H1 (cell line): ENCODE data around the gene ZNF350. TPM values are rescaled to one million over a fixed set of nuclear protein-coding genes. Genes with fewer than 3 reads are reported as not detected.

Experiments
- CTCF ChIA-PET: fragments of 300-600 bp; sonication (Branson Sonifier 250); formaldehyde crosslinking; loops from one replicate; lab custom pipeline; 2021; ENCODE audit not compliant: partially characterized antibody; lab: Charles Lee
- POLR2A ChIA-PET: fragments of 300-600 bp; sonication (Branson Sonifier 250); formaldehyde crosslinking; loops from one replicate; lab custom pipeline; 2021; ENCODE audit warnings: inconsistent platforms; ENCODE audit not compliant: partially characterized antibody; lab: Charles Lee
- DNase-seq, 2 experiments: peaks; one replicate each; pipeline versions ENCODE4 v3.0.0 to v3.0.0-alpha.2; 2010 to 2022; ENCODE audit warnings: low spot score in 2 of 2, low read depth in 1 of 2, mixed read lengths in 1 of 2
- FAIRE-seq: peaks from 2 replicates; lab custom pipeline; 2011; peaks lifted over from hg19 to GRCh38; lab: Jason Lieb, UNC
- H2AFZ ChIP-seq: 2 replicates; pipeline ENCODE4 v1.8.1; 2012; ENCODE audit warnings: low read length, inconsistent platforms
- H2AK5ac ChIP-seq: 2 replicates; pipeline ENCODE4 v1.6.1; 2013; ENCODE audit warnings: low read depth, low read length
- H2BK120ac ChIP-seq: replicated peaks from 2 replicates; pipeline ENCODE3; 2013; ENCODE audit warnings: low read depth, low read length, inconsistent platforms
- H2BK12ac ChIP-seq: 2 replicates; pipeline ENCODE4 v1.6.1; 2013; ENCODE audit warnings: low read depth, low read length
- H2BK15ac ChIP-seq: 2 replicates; pipeline ENCODE4 v1.6.1; 2013; ENCODE audit warnings: low read length
- H2BK20ac ChIP-seq: 2 replicates; pipeline ENCODE4 v1.6.1; 2013; ENCODE audit warnings: low read length
- H2BK5ac ChIP-seq: 2 replicates; pipeline ENCODE4 v1.6.1; 2013; ENCODE audit warnings: low read depth, low read length
- H3K14ac ChIP-seq: 2 replicates; pipeline ENCODE4 v1.6.1; 2013; ENCODE audit warnings: inconsistent platforms; ENCODE audit not compliant: insufficient read length
- H3K18ac ChIP-seq: 2 replicates; pipeline ENCODE4 v1.6.1; 2013; ENCODE audit warnings: low read length; ENCODE audit errors: extremely low read depth
- H3K23ac ChIP-seq: 2 replicates; pipeline ENCODE4 v1.6.1; 2013; ENCODE audit warnings: inconsistent platforms; ENCODE audit not compliant: insufficient read length
- H3K23me2 ChIP-seq: 2 replicates; pipeline ENCODE4 v1.6.1; 2013; ENCODE audit warnings: low read depth, low read length
- H3K27ac ChIP-seq: 2 replicates; pipeline ENCODE4 v1.6.1; 2011; ENCODE audit warnings: low read depth, low read length, inconsistent platforms
- H3K27me3 ChIP-seq, 4 experiments: replicated peaks in 1 of 4; 1 replicate in 1 of 4; 2 replicates in 3 of 4; pipeline versions ENCODE4 v1.6.1 to v1.8.1; 2011 to 2013; ENCODE audit warnings: low read length in 3 of 4, mild to moderate bottlenecking in 3 of 4, inconsistent platforms in 2 of 4, mixed read lengths in 2 of 4, moderate library complexity in 1 of 4; ENCODE audit not compliant: control insufficient read depth in 3 of 4, insufficient read depth in 3 of 4; ENCODE audit errors: extremely low read depth in 1 of 4
- H3K36me3 ChIP-seq, 4 experiments: 2 replicates each; pipeline versions ENCODE4 v1.6.1 to v1.8.1; 2011 to 2013; ENCODE audit warnings: mild to moderate bottlenecking in 4 of 4, low read length in 3 of 4, moderate library complexity in 2 of 4, control low read depth in 1 of 4, inconsistent platforms in 1 of 4; ENCODE audit not compliant: insufficient read depth in 4 of 4, control insufficient read depth in 2 of 4
- H3K4ac ChIP-seq: replicated peaks from 2 replicates; pipeline ENCODE3; 2013; ENCODE audit warnings: low read length, low read depth, mixed read lengths, inconsistent platforms; ENCODE audit not compliant: insufficient read length
- H3K4me1 ChIP-seq, 4 experiments: replicated peaks in 1 of 4; 1 replicate in 1 of 4; 2 replicates in 3 of 4; pipeline versions ENCODE4 v1.6.1 to v1.8.1; 2011 to 2013; ENCODE audit warnings: low read length in 3 of 4, inconsistent platforms in 2 of 4, mixed read lengths in 1 of 4; ENCODE audit not compliant: insufficient read depth in 4 of 4, control insufficient read depth in 3 of 4
- H3K4me2 ChIP-seq, 2 experiments: 2 replicates each; pipeline versions ENCODE4 v1.6.1 to v1.8.1; 2011 to 2013; ENCODE audit warnings: low read depth in 2 of 2, low read length in 2 of 2, control low read depth in 1 of 2, inconsistent platforms in 1 of 2, mild to moderate bottlenecking in 1 of 2; ENCODE audit not compliant: insufficient read depth in 1 of 2
- H3K4me3 ChIP-seq, 4 experiments: fragments of 200-600, 300-600 bp in 1 of 4; sonication (generic), shearing (Covaris generic), sonication (Bioruptor Twin) in 1 of 4; 2 replicates each; pipeline versions ENCODE4 v1.5.1 to v1.8.1; 2011 to 2016; ENCODE audit warnings: low read length in 4 of 4, low read depth in 3 of 4, control low read depth in 2 of 4, inconsistent platforms in 2 of 4, mild to moderate bottlenecking in 2 of 4, mixed read lengths in 1 of 4, moderate library complexity in 1 of 4; ENCODE audit not compliant: insufficient read depth in 2 of 4; ENCODE audit errors: extremely low read depth in 1 of 4
- H3K56ac ChIP-seq: replicated peaks from 2 replicates; pipeline ENCODE3; 2013; ENCODE audit warnings: low read depth, mild to moderate bottlenecking, mixed read lengths, low read length, inconsistent platforms; ENCODE audit not compliant: insufficient read length
- H3K79me1 ChIP-seq: 2 replicates; pipeline ENCODE4 v1.6.1; 2013; ENCODE audit warnings: low read depth, low read length, control low read depth
- H3K79me2 ChIP-seq, 2 experiments: 2 replicates each; pipeline versions ENCODE4 v1.6.1 to v1.8.1; 2012 to 2013; ENCODE audit warnings: low read length in 2 of 2, mild to moderate bottlenecking in 2 of 2, inconsistent platforms in 1 of 2; ENCODE audit not compliant: insufficient read depth in 2 of 2, control insufficient read depth in 1 of 2
- H3K9ac ChIP-seq, 4 experiments: replicated peaks in 1 of 4; 1 replicate in 1 of 4; 2 replicates in 3 of 4; pipeline versions ENCODE4 v1.6.1 to v1.8.1; 2011 to 2013; ENCODE audit warnings: low read depth in 3 of 4, low read length in 3 of 4, control low read depth in 2 of 4, mild to moderate bottlenecking in 2 of 4, moderate library complexity in 2 of 4, inconsistent platforms in 1 of 4; ENCODE audit errors: extremely low read depth in 1 of 4
- H3K9me3 ChIP-seq, 2 experiments: 2 replicates each; pipeline versions ENCODE4 v1.6.1 to v1.8.1; 2012 to 2013; ENCODE audit warnings: mild to moderate bottlenecking in 2 of 2, moderate library complexity in 2 of 2, control low read depth in 1 of 2, inconsistent platforms in 1 of 2, low read depth in 1 of 2, low read length in 1 of 2, mixed read lengths in 1 of 2; ENCODE audit not compliant: insufficient read depth in 2 of 2
- H4K20me1 ChIP-seq, 2 experiments: replicated peaks in 1 of 2; 2 replicates each; pipeline versions ENCODE3 to v1.8.1; 2011 to 2013; ENCODE audit warnings: inconsistent platforms in 2 of 2, low read length in 2 of 2, mild to moderate bottlenecking in 1 of 2; ENCODE audit not compliant: insufficient read depth in 2 of 2, control insufficient read depth in 1 of 2
- H4K5ac ChIP-seq: 2 replicates; pipeline ENCODE4 v1.6.1; 2013; ENCODE audit warnings: low read length, low read depth, mixed read lengths, inconsistent platforms; ENCODE audit not compliant: insufficient read length
- H4K8ac ChIP-seq: 2 replicates; pipeline ENCODE4 v1.8.0; 2013; ENCODE audit warnings: mild to moderate bottlenecking, moderate library complexity, low read length, inconsistent platforms; ENCODE audit not compliant: insufficient read depth; ENCODE audit errors: extremely low read depth
- H4K91ac ChIP-seq: replicated peaks from 2 replicates; pipeline ENCODE3; 2013; ENCODE audit warnings: low read length, mixed read lengths, inconsistent platforms; ENCODE audit not compliant: insufficient read length
- ASH2L ChIP-seq: fragments of 200-600, 300-600 bp; sonication (generic); IDR thresholded peaks from one replicate; pipeline ENCODE4 v1.7.1; 2017; ENCODE audit warnings: low read length
- ATF2 ChIP-seq: IDR thresholded peaks from 2 replicates; pipeline ENCODE4 v1.6.1; 2012; ENCODE audit warnings: low read length, inconsistent platforms
- CBX8 ChIP-seq: fragments of 300-800, 300-1000 bp; sonication (generic); IDR thresholded peaks from 2 replicates; pipeline ENCODE4 v1.7.1; 2016; ENCODE audit warnings: low read depth, low read length, borderline replicate concordance
- EGR1 ChIP-seq: IDR thresholded peaks from 2 replicates; pipeline ENCODE4 v1.6.1; 2011; ENCODE audit warnings: low read depth, low read length, borderline replicate concordance
- EZH2 ChIP-seq: fragments of 200-600 bp; sonication (generic); IDR thresholded peaks from 2 replicates; pipeline ENCODE4 v1.7.1; 2012; ENCODE audit warnings: low read depth, mild to moderate bottlenecking, moderate library complexity, low read length, inconsistent platforms; ENCODE audit not compliant: severe bottlenecking
- HDAC2 ChIP-seq, 2 experiments: fragments of 300-600 bp in 1 of 2; sonication (generic) in 1 of 2; IDR thresholded peaks; 2 replicates each; pipeline ENCODE4 v1.6.1; 2011 to 2012; ENCODE audit warnings: low read depth in 2 of 2, low read length in 2 of 2, mild to moderate bottlenecking in 2 of 2, moderate library complexity in 2 of 2, borderline replicate concordance in 1 of 2, inconsistent platforms in 1 of 2
- NANOG ChIP-seq: IDR thresholded peaks from 2 replicates; pipeline ENCODE4 v1.6.1; 2011; ENCODE audit warnings: low read length, low read depth, mild to moderate bottlenecking, inconsistent platforms; ENCODE audit not compliant: insufficient read depth, poor library complexity, severe bottlenecking
- RBBP5 ChIP-seq: IDR thresholded peaks from 2 replicates; pipeline ENCODE4 v1.7.1; 2012; ENCODE audit warnings: low read depth, mild to moderate bottlenecking, inconsistent platforms, low read length, moderate library complexity, borderline replicate concordance
- SP2 ChIP-seq: IDR thresholded peaks from 2 replicates; pipeline ENCODE4 v1.6.1; 2012; ENCODE audit warnings: mild to moderate bottlenecking, low read length, inconsistent platforms
- USF2 ChIP-seq: IDR thresholded peaks from 2 replicates; pipeline ENCODE4 v1.6.1; 2011; ENCODE audit warnings: low read length, improper control_type of control experiment
- YY1 ChIP-seq: IDR thresholded peaks from 2 replicates; pipeline ENCODE4 v1.6.1; 2011; ENCODE audit warnings: low read depth, mild to moderate bottlenecking, low read length
- WGBS, 2 experiments: shearing (Covaris generic) in 1 of 2; methylation state at CpG; one replicate each; pipeline versions ENCODE4 v1.1.6 to v1.1.7; 2013 to 2015; ENCODE audit warnings: low lambda C conversion rate in 2 of 2, mixed read lengths in 2 of 2, inconsistent platforms in 1 of 2, low coverage in 1 of 2, missing lambda C conversion rate in 1 of 2; ENCODE audit not compliant: insufficient replicate concordance in 2 of 2, insufficient coverage in 1 of 2, insufficient read length in 1 of 2; ENCODE audit errors: extremely low coverage in 1 of 2, missing lambda C conversion rate in 1 of 2; 5-methylcytosine and 5-hydroxymethylcytosine counted together
- polyA plus RNA-seq, 7 experiments: library from polyadenylated mRNA; depleted of rRNA in 3 of 7; stranded (reverse) in 5 of 7; unstranded in 2 of 7; fragments of >200 nt in 5 of 7; fragments of 200-250 nt in 2 of 7; gene quantifications; 1 replicate in 5 of 7; 2 replicates in 1 of 7; 4 replicates in 1 of 7; pipeline versions ENCODE4 v1.2.1 to v1.2.3, GENCODE V29; 2011 to 2013; ENCODE audit warnings: missing spikeins in 2 of 7, mixed read lengths in 2 of 7
- total RNA-seq: library from RNA; stranded (reverse); fragmentation: NEBNext Ultra II Directional; extraction: Animal tissue kit (Norgen Biotek cat#: 25700); gene quantifications from 2 replicates; pipeline ENCODE4 v1.2.1, GENCODE V29; 2021

The ZNF350 gene
- total and polyA plus RNA-seq, 2 of the 8 experiments (the other 6 are each of a cell fraction or from before 2014, with no cell fraction given), result 1.7 to 5.3 TPM

- Histone ChIP-seq H3K18ac (no peak overlapping the region), H3K79me2 (0 out of 4 replicates have a peak, but pooled peaks cover 0 to 2% of the 10 kb centered on the region in 2 experiments), H3K79me1 (no peaks in the 10 kb centered on the region), H3K56ac (no peak overlapping the region), H2BK120ac (no peak overlapping the region), H2BK15ac (no peak overlapping the region), H3K9ac (no peak overlapping the region), H3K23ac (no peak overlapping the region), H3K23me2 (no peaks in the 10 kb centered on the region), H3K27me3 (no peaks in the 10 kb centered on the region), H4K91ac (no peak overlapping the region), H3K4me3 (no peak overlapping the region), H4K5ac (no peak overlapping the region), H3K4ac (no peak overlapping the region), H4K20me1 (no peaks in the 10 kb centered on the region), H3K4me2 (no peak overlapping the region), H3K14ac (no peak overlapping the region), H2BK12ac (no peak overlapping the region), H4K8ac (no peak overlapping the region), H3K36me3 (peaks cover 12 to 67% (median 40%) of the 10 kb centered on the region in 4 experiments; a peak in 6 of 8 replicates), H3K27ac (no peak overlapping the region), H3K9me3 (peaks cover 62 to 66% of the 10 kb centered on the region in 2 experiments), H2BK20ac (no peak overlapping the region), H2AFZ (no peak overlapping the region), H2BK5ac (no peak overlapping the region), H3K4me1 (no peaks in the 10 kb centered on the region), H2AK5ac (no peak overlapping the region)
- CTCF ChIA-PET, result no interaction called here
- DNase-seq (no peak), FAIRE-seq (no peak)
- 95% methylated on average over 4 of the region's 4 CpGs; no CpG with 5 or more reads in 1 of the 2 experiments for WGBS, 2 experiments
- POLR2A ChIA-PET, result no interaction called here
- TF ChIP-seq EGR1 (no peak), HDAC2 (IDR thresholded peaks at IDR 0.05; ENCODE audit: borderline replicate concordance in 1 of 2, low read depth in 2 of 2, low read length in 2 of 2) (no peak), YY1 (no peak), SP2 (no peak), NANOG (no peak), USF2 (no peak), EZH2 (no peak), ATF2 (no peak), ASH2L (no peak), CBX8 (no peak), RBBP5 (no peak)
These were observed 15.0 kb downstream of the ZNF350 start for GRCh38 chr19:51971624-51972023.
